ENCODE data around the gene CD83. TPM values are rescaled to one million over a fixed set of nuclear protein-coding genes. Genes with fewer than 3 reads are reported as not detected.

Gene CD83
- total RNA-seq, 1 experiment from 2014 or later = 15.9 TPM

DNA sequence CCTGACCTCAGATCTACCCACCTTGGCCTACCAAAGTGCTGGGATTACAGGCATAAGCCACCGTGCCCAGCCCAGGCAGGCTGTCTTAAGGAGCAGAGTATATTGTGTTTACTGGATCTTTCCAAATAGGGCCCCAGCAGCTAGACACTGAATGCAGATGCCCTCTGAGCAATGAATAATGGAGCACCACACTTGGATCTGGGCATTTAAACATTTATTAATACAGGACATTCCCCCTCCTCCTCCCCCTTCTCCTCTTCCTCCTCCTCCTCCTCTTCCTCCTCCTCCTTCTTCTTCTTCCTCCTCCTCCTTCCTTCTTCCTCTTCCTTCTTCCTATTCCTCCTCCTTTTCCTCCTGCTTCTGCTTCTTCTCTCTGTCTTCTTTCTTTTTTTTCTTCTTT, 34.2 kb downstream of the CD83 start:
- H3K9me3 ChIP-seq (replicated peaks) = no peaks in the 10 kb centered on the region
- H3K27ac ChIP-seq = no peak overlapping the region
- no peak overlapping the region for H3K4me3 ChIP-seq
- DNase-seq (ENCODE audit: low read depth in 1 of 2, low spot score in 2 of 2) = no peak
- H3K36me3 ChIP-seq = no peaks in the 10 kb centered on the region
- H3K27me3 ChIP-seq (replicated peaks) = no peaks in the 10 kb centered on the region
- no peaks in the 10 kb centered on the region for H3K4me1 ChIP-seq (replicated peaks)

DNA sequence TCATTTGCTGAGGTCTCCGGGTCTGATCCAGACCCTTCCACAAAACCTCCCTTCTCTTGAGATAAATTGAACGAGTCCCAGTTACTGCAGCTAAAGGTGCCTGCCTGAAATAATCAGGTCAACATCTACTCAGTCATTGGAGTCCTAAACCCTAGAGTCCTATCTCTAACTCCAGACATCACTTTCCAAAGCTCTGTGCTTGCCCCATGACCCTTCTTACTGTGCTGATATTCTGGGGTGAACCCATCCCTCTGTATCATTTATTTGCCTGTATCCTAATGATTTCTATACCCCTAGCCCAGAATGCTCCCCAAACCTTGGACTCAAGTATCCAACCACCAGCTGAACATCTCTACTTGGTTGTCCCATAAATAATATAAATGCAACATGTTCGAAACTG, 35.7 kb downstream of the CD83 start:
- no peaks in the 10 kb centered on the region for H3K4me1 ChIP-seq (replicated peaks)
- no peak overlapping the region for H3K27ac ChIP-seq
- DNase-seq (ENCODE audit: low read depth in 1 of 2, low spot score in 2 of 2) = no peak
- H3K27me3 ChIP-seq (replicated peaks) = no peaks in the 10 kb centered on the region
- H3K4me3 ChIP-seq = no peak overlapping the region
- no peaks in the 10 kb centered on the region for H3K36me3 ChIP-seq
- H3K9me3 ChIP-seq (replicated peaks) = no peaks in the 10 kb centered on the region

DNA sequence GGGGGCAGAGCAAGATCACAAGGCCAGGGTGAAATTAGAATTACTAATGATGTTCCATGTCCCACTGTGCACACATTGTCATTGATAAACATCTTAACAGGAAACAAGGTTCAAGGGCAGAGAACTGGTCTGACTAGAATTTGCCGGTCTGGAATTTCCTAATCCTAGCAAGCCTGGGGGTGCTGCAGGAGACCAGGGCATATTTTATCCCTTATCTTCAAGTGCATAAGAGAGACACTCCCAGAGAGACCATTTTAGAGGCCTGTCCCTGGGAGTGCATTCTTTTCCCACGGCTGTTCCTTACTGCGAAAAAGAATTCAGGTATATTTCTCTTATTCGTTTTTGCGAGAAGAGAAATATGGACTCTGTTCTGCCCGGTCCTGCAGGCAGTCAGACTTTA, 41.5 kb downstream of the CD83 start:
- no peaks in the 10 kb centered on the region for H3K36me3 ChIP-seq
- DNase-seq (ENCODE audit: low read depth in 1 of 2, low spot score in 2 of 2) = no peak
- no peaks in the 10 kb centered on the region for H3K9me3 ChIP-seq (replicated peaks)
- no peaks in the 10 kb centered on the region for H3K4me1 ChIP-seq (replicated peaks)
- no peak overlapping the region for H3K4me3 ChIP-seq
- H3K27ac ChIP-seq = no peak overlapping the region
- no peaks in the 10 kb centered on the region for H3K27me3 ChIP-seq (replicated peaks)

DNA sequence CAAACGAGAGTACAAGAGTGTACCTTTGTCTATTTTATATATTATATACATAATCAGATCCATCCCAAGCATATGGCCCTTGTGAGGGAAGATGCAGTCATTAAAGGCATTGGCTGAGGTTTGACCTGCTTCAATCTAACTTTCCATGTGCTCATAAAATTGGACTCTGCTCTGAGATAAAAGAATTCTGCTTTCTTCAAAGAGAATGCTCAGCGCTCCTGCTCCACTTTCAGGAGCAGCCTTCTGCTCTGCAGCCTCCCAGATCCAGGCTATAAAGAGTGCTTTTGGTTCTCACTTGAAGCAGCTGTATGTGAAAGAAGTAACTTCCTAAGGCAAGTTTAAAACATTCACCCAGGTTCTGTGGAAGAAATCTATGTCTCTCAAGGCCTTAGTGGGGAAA, 45.3 kb downstream of the CD83 start:
- Histone ChIP-seq H3K4me3 (no peak overlapping the region), H3K27ac (no peak overlapping the region), H3K4me1 (replicated peaks) (no peaks in the 10 kb centered on the region), H3K9me3 (replicated peaks) (no peaks in the 10 kb centered on the region), H3K27me3 (replicated peaks) (no peaks in the 10 kb centered on the region), H3K36me3 (no peaks in the 10 kb centered on the region)
- no peak for DNase-seq (ENCODE audit: low read depth in 1 of 2, low spot score in 2 of 2)

DNA sequence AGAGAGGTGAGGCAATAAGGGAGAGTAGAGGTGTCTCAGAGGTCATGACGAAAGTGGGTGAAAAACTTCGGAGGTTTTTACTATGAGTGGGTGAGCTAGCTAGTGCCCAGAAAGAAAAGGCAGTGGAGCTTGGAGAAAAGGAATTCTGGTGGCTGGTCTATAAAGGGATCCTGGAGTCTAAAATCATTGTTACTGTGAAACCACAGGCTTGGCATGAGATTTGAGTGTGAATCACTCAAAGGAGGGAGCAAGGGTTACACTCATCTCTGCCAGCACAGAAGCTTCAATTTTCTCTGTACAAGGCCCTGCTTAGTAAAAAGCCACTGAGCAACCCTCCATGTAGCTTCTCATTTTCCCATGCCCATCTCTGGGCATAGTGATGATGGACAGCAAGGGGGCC, 47.5 kb downstream of the CD83 start:
- no peak overlapping the region for H3K4me3 ChIP-seq
- DNase-seq (ENCODE audit: low read depth in 1 of 2, low spot score in 2 of 2) = no peak
- no peak overlapping the region for H3K27ac ChIP-seq
- H3K4me1 ChIP-seq (replicated peaks) = no peaks in the 10 kb centered on the region
- H3K27me3 ChIP-seq (replicated peaks) = no peaks in the 10 kb centered on the region
- H3K36me3 ChIP-seq = no peaks in the 10 kb centered on the region
- 0 out of 2 replicates have a peak, but pooled peaks cover 4% of the 10 kb centered on the region for H3K9me3 ChIP-seq (replicated peaks)

DNA sequence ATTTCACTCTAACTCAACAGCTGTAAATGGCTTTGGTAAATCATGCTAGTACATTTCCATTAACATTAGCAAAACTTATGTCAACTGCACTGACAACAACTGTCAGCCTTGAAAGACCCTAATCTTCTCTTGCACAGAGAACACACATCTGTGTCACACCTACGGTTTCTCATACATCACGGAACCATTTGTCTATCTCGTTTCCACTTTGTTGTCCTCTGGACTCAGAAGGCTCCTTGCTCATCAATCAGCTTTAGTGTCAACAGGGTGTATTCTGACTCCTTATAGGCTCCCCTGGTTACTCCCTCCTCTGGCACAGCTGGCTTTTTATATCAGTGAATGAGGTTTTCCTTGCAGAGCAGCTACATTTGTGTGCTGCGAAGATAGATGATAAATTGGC, 49.3 kb downstream of the CD83 start:
- H3K4me3 ChIP-seq = no peak overlapping the region
- no peaks in the 10 kb centered on the region for H3K4me1 ChIP-seq (replicated peaks)
- H3K27me3 ChIP-seq (replicated peaks) = no peaks in the 10 kb centered on the region
- DNase-seq (ENCODE audit: low read depth in 1 of 2, low spot score in 2 of 2) = no peak
- no peak overlapping the region for H3K27ac ChIP-seq
- no peaks in the 10 kb centered on the region for H3K36me3 ChIP-seq
- H3K9me3 ChIP-seq (replicated peaks) = 0 out of 2 replicates have a peak, but pooled peaks cover 4% of the 10 kb centered on the region

DNA sequence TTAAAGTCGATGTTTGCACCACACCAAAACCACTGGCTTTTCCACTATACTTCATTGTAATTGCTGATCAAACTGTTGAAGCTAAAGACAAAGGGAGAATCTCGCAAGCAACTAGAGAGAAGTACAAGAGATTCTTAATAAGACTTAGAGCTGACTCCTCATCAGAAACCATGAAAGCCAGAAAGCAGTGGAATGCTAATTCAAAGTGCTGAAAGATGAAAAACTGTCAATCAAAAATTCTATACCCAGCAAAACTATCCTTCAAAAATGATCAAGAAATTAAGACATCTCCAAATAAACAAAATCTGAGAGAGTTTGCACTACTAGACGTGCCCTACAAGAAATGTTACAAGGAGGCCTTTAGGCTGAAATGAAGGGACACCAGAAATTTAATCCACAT, 52.6 kb downstream of the CD83 start:
- no peak overlapping the region for H3K4me3 ChIP-seq
- H3K9me3 ChIP-seq (replicated peaks) = 0 out of 2 replicates have a peak, but pooled peaks cover 4% of the 10 kb centered on the region
- no peaks in the 10 kb centered on the region for H3K27me3 ChIP-seq (replicated peaks)
- no peak overlapping the region for H3K27ac ChIP-seq
- no peak for DNase-seq (ENCODE audit: low read depth in 1 of 2, low spot score in 2 of 2)
- no peaks in the 10 kb centered on the region for H3K4me1 ChIP-seq (replicated peaks)
- no peaks in the 10 kb centered on the region for H3K36me3 ChIP-seq

DNA sequence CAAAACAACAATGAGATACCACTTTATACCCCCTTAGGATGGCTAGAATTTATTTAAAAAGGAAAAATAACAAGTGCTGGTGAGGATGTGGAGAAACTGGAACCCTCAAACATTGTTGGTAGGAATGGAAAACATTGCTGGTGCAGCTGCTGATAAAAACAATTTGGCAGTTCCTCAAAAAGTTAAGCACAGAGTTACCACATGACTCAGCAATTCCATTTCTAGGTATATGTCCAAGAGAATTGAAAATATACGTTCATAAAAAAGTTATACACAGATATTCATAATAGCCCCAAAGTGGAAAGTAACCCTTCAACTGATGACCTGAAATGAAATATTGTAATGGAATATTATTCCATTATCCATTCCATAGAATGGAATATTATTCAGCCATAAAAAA, 55.0 kb downstream of the CD83 start:
- H3K27me3 ChIP-seq (replicated peaks) = no peaks in the 10 kb centered on the region
- H3K4me3 ChIP-seq = no peak overlapping the region
- 0 out of 2 replicates have a peak, but pooled peaks cover 4% of the 10 kb centered on the region for H3K9me3 ChIP-seq (replicated peaks)
- H3K27ac ChIP-seq = no peak overlapping the region
- no peaks in the 10 kb centered on the region for H3K4me1 ChIP-seq (replicated peaks)
- no peaks in the 10 kb centered on the region for H3K36me3 ChIP-seq
- DNase-seq (ENCODE audit: low read depth in 1 of 2, low spot score in 2 of 2) = no peak

DNA sequence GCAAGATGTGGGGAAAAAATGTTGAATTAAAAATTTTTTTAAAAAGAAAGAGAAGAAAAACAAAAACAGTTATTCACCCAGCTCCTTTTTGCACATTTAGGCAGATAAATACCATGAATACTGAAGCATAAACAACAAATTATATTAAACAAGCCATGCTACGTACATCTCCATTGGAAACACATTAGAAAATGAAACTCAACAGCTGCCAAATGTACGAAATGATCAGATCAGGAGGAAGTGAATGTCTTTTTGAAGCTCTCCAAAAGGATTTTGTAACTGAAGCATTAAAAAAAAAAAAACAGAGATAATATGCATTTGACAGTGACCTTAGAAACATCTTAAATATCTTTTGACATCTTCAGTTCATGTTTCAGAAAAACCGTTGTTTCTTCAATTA, 56.7 kb downstream of the CD83 start:
- Histone ChIP-seq H3K27ac (no peak overlapping the region), H3K9me3 (replicated peaks) (0 out of 2 replicates have a peak, but pooled peaks cover 4% of the 10 kb centered on the region), H3K4me1 (replicated peaks) (no peaks in the 10 kb centered on the region), H3K4me3 (no peak overlapping the region), H3K27me3 (replicated peaks) (no peaks in the 10 kb centered on the region), H3K36me3 (no peaks in the 10 kb centered on the region)
- no peak for DNase-seq (ENCODE audit: low read depth in 1 of 2, low spot score in 2 of 2)

DNA sequence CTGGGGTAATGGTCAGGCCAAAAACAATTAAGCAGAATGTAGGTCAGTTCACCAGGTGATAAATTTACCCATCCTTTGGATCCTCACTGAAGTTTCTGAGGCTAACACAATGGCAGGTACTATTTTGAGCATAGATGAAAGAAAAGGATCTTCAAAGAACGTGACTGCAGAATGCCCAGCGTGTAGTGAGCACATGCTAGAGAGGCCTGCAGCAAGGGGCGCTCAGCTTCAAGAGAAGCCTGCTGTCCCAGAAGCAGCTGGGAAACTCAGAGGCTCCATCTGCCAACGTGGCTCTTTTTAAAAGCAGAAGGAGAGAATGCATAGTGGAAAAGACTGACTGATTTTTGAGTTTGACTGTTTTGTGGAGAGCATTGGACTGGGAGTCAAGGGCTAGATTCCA, 57.4 kb downstream of the CD83 start:
- no peaks in the 10 kb centered on the region for H3K27me3 ChIP-seq (replicated peaks)
- no peaks in the 10 kb centered on the region for H3K36me3 ChIP-seq
- no peak for DNase-seq (ENCODE audit: low read depth in 1 of 2, low spot score in 2 of 2)
- H3K27ac ChIP-seq = no peak overlapping the region
- H3K4me3 ChIP-seq = no peak overlapping the region
- H3K4me1 ChIP-seq (replicated peaks) = no peaks in the 10 kb centered on the region
- H3K9me3 ChIP-seq (replicated peaks) = 0 out of 2 replicates have a peak, but pooled peaks cover under 1% of the 10 kb centered on the region

DNA sequence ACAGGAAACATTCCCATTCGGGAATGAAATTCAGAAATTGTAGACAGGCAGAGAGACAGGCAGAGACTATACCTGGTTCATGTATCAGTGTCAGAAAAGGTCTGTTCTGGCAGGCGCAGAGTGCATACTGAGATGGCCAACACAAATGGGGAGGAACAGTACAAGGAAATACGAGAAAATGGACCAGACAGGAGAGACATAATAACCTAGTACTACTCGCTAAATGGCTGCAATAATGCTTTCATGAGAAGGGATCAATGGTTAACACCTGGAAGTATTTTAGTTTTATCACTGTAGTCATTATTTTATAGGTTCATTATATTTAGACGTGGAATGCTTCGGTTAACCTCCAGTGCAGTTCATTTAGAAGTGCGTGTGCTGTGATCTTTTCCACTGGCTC, 58.9 kb downstream of the CD83 start:
- Histone ChIP-seq H3K27me3 (replicated peaks) (no peaks in the 10 kb centered on the region), H3K9me3 (replicated peaks) (no peaks in the 10 kb centered on the region), H3K4me1 (replicated peaks) (no peaks in the 10 kb centered on the region), H3K36me3 (no peaks in the 10 kb centered on the region), H3K27ac (no peak overlapping the region), H3K4me3 (no peak overlapping the region)
- DNase-seq (ENCODE audit: low read depth in 1 of 2, low spot score in 2 of 2) = no peak

DNA sequence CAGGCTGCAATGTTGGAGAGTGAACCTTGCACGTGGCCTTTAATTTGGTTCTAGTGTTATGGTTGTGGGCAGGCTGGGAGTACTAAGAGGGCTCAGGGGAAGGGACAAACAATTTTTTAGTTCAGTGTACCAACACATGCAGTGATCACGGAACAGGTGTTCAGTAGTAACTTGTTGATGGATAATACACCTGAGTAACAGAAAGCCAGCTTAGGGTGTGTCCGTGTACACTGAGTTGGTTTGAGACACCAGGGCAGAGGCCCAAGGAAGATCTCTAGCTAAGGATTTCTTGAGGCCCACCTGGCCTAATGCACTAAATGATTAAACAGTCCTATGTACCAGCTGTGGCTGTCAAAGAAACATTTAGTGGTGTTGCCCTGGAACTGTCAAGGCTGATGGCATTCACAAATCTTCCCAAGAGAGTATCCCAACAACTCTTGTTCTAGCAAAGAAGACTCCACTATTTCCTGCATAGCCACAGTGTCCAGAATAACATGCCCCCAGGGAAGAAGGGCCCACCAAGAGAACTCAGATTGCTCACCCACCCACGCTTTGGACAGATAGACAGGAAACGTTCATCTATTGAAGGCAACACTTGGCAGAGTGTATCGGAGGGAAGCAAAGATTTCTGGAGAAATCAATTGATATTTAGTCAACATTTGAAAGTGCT, 60.0 kb downstream of the CD83 start:
- no peak for DNase-seq (ENCODE audit: low read depth in 1 of 2, low spot score in 2 of 2)
- no peaks in the 10 kb centered on the region for H3K36me3 ChIP-seq
- no peaks in the 10 kb centered on the region for H3K4me1 ChIP-seq (replicated peaks)
- H3K4me3 ChIP-seq = no peak overlapping the region
- H3K9me3 ChIP-seq (replicated peaks) = no peaks in the 10 kb centered on the region
- H3K27ac ChIP-seq = no peak overlapping the region
- H3K27me3 ChIP-seq (replicated peaks) = no peaks in the 10 kb centered on the region

DNA sequence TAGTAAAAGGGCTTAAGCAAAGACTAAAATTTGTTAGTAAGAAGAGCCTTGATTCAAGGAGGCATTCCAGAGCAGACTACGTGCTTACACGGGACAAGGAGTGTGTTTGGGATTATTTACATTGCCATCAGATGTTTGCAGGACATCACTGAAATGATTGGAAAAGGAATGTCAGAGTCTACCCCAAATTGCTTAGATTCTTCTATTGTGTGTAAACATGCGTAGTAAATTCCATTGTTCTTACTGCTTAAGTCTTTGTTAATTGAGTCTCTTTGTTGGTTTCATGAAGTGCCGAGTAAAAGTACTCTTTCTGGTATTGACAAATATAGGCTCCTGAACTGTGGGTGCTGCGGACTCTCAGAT, 60.5 kb downstream of the CD83 start:
- Histone ChIP-seq H3K4me1 (replicated peaks) (no peaks in the 10 kb centered on the region), H3K27ac (no peak overlapping the region), H3K36me3 (no peaks in the 10 kb centered on the region), H3K4me3 (no peak overlapping the region), H3K9me3 (replicated peaks) (no peaks in the 10 kb centered on the region), H3K27me3 (replicated peaks) (no peaks in the 10 kb centered on the region)
- DNase-seq (ENCODE audit: low read depth in 1 of 2, low spot score in 2 of 2) = no peak

DNA sequence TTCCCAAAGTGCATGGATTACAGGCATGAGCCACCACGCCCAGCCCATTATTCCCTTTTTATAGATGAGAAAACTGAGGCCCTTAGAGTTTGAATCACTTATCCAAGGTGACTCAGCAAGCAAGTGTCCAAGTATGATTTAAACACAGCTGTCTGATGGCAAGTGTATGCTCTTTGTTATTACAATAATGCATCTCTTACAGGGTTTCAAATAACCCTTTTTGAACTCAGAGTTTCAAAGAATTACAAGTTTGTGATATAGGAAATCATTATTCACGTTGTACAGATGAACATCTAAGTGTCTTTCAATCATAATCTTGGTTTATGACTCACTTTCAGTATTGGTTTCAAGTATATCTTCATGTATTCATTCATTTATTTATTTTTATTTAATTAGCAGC, 63.0 kb downstream of the CD83 start:
- H3K4me3 ChIP-seq = no peak overlapping the region
- no peaks in the 10 kb centered on the region; the same call in 1 of the 2 replicates for H3K9me3 ChIP-seq (replicated peaks)
- no peaks in the 10 kb centered on the region for H3K4me1 ChIP-seq (replicated peaks)
- no peak overlapping the region for H3K27ac ChIP-seq
- no peak for DNase-seq (ENCODE audit: low read depth in 1 of 2, low spot score in 2 of 2)
- H3K27me3 ChIP-seq (replicated peaks) = no peaks in the 10 kb centered on the region
- no peaks in the 10 kb centered on the region for H3K36me3 ChIP-seq

DNA sequence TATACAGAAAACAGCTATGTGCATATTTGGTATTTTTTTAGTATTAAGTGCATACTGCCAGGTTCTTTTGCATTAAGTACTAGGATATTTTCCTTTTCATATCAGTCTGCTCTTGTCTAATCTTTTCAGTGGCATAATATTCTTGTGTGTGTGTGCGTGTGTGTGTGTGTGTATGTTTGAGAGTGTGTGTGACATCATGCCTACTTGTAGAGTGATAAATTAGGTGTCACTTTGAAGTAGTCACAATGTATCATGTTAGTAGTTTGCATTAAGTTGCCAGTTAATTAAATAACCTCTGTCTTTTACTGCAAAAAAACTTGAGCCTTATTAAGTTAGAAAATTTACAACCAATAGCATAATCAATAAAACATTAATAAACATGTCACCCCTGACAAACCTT, 65.3 kb downstream of the CD83 start:
- H3K36me3 ChIP-seq = no peaks in the 10 kb centered on the region
- H3K9me3 ChIP-seq (replicated peaks) = no peaks in the 10 kb centered on the region; the same call in 1 of the 2 replicates
- H3K27ac ChIP-seq = no peak overlapping the region
- H3K4me3 ChIP-seq = no peak overlapping the region
- DNase-seq (ENCODE audit: low read depth in 1 of 2, low spot score in 2 of 2) = no peak
- H3K4me1 ChIP-seq (replicated peaks) = no peaks in the 10 kb centered on the region
- no peaks in the 10 kb centered on the region for H3K27me3 ChIP-seq (replicated peaks)

Measured in SJSA1 (cell line).